CD8-positive, alpha-beta memory T cell (primary cell): Measurements from ENCODE around the gene DPP6. TPM values are rescaled to one million over a fixed set of nuclear protein-coding genes. Genes with fewer than 3 reads are reported as not detected.

ENCODE experiments used
- CTCF ChIA-PET: fragments of 350-600 bp; sonication (Branson Sonifier 250); formaldehyde crosslinking; loops from one replicate; lab custom pipeline; 2021; ENCODE audit warnings: antibody characterized with exemption; lab: Charles Lee
- POLR2A ChIA-PET: fragments of 350-600 bp; sonication (Branson Sonifier 250); formaldehyde crosslinking; loops from one replicate; lab custom pipeline; 2021; ENCODE audit warnings: antibody characterized with exemption; lab: Charles Lee
- DNase-seq, 5 donors: peaks; one replicate each; pipeline versions ENCODE4 v3.0.0 to v3.0.0-alpha.2; 2020 to 2022; ENCODE audit warnings: mixed read lengths in 1 of 5
- H3K27ac ChIP-seq: one replicate; pipeline ENCODE4 v1.7.0; 2013; ENCODE audit warnings: low read depth, mild to moderate bottlenecking, low read length, moderate library complexity
- H3K27me3 ChIP-seq: 2 replicates; pipeline ENCODE4 v1.7.0; 2013; ENCODE audit warnings: low read length, mild to moderate bottlenecking; ENCODE audit not compliant: insufficient read depth, poor library complexity, severe bottlenecking
- H3K36me3 ChIP-seq: 2 replicates; pipeline ENCODE4 v1.7.0; 2013; ENCODE audit warnings: mild to moderate bottlenecking, low read length, moderate library complexity; ENCODE audit not compliant: insufficient read depth
- H3K4me1 ChIP-seq: 2 replicates; pipeline ENCODE4 v1.7.0; 2013; ENCODE audit warnings: mild to moderate bottlenecking, low read length, moderate library complexity; ENCODE audit not compliant: insufficient read depth
- H3K4me3 ChIP-seq: 2 replicates; pipeline ENCODE4 v1.7.0; 2013; ENCODE audit warnings: mild to moderate bottlenecking, low read length
- H3K9me3 ChIP-seq: 2 replicates; pipeline ENCODE4 v1.7.0; 2013; ENCODE audit warnings: mild to moderate bottlenecking, low read length
- H3K27ac Mint-ChIP-seq, 8 donors: one replicate each; pipeline ENCODE4 v1.8.0; 2020 to 2021; ENCODE audit warnings: mixed read lengths in 8 of 8, mild to moderate bottlenecking in 6 of 8, inconsistent platforms in 3 of 8, moderate library complexity in 3 of 8
- H3K27me3 Mint-ChIP-seq, 2 donors: one replicate each; pipeline ENCODE4 v1.8.0; 2020 to 2021; ENCODE audit warnings: mixed read lengths in 2 of 2, mild to moderate bottlenecking in 1 of 2, moderate library complexity in 1 of 2
- H3K36me3 Mint-ChIP-seq, 3 donors: one replicate each; pipeline ENCODE4 v1.8.0; 2020 to 2021; ENCODE audit warnings: mixed read lengths in 3 of 3, inconsistent platforms in 1 of 3, mild to moderate bottlenecking in 1 of 3
- H3K4me1 Mint-ChIP-seq, 3 donors: one replicate each; pipeline ENCODE4 v1.8.0; 2020 to 2021; ENCODE audit warnings: mixed read lengths in 3 of 3, inconsistent platforms in 1 of 3, mild to moderate bottlenecking in 1 of 3
- H3K4me3 Mint-ChIP-seq, 7 donors: one replicate each; pipeline ENCODE4 v1.8.0; 2020 to 2021; ENCODE audit warnings: mixed read lengths in 7 of 7, mild to moderate bottlenecking in 6 of 7, moderate library complexity in 4 of 7, inconsistent platforms in 2 of 7
- H3K9me3 Mint-ChIP-seq, 5 donors: one replicate each; pipeline ENCODE4 v1.8.0; 2020 to 2022; ENCODE audit warnings: mixed read lengths in 5 of 5, mild to moderate bottlenecking in 3 of 5, moderate library complexity in 2 of 5, inconsistent platforms in 1 of 5
- polyA plus RNA-seq: library from polyadenylated mRNA; unstranded; fragments of 300-500 nt; fragmentation: Illumina TruSeq; gene quantifications from one replicate; pipeline ENCODE4 v1.2.3, GENCODE V29; 2021
- total RNA-seq, 2 experiments: library from RNA; stranded (reverse); gene quantifications; one replicate each; pipeline ENCODE4 v1.2.3, GENCODE V29; 2021

Gene DPP6
- total and polyA plus RNA-seq, 3 experiments from 2014 or later = not detected

DNA sequence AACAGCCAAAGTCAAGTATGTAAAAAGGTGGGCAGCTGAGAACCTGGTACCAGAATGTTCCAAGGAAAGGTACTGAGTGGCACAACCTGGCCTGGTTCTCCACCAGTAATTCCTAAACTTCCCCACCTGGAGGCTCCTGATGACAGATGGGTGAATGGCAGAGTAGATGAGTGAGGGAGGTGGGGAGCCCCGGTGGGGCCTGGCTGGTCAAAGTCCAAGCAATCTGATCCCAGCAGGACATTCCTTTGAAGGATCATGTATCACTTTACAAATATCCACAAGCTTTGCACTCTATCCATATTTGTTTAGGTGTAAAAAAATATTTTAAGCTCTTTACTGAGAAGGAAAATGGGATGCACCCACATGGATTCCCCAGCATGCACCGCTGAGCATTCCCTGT is 250.2 kb downstream of the DPP6 start:
- Histone ChIP-seq H3K27ac (no peak overlapping the region), H3K36me3 (no peaks in the 10 kb centered on the region), H3K4me3 (no peak overlapping the region), H3K27me3 (no peaks in the 10 kb centered on the region), H3K4me1 (no peaks in the 10 kb centered on the region), H3K9me3 (no peaks in the 10 kb centered on the region)
- Mint-ChIP-seq H3K4me1 (no peaks in the 10 kb centered on the region), H3K27ac (no peak overlapping the region), H3K27me3 (peaks cover 0 to 4% of the 10 kb centered on the region in 2 donors), H3K36me3 (no peaks in the 10 kb centered on the region), H3K4me3 (no peak overlapping the region), H3K9me3 (peaks cover 0 to 12% (median 3%) of the 10 kb centered on the region in 5 donors)
- ChIA-PET POLR2A (no interaction called here), CTCF (no interaction called here)
- DNase-seq = no peak

GRCh38 chr7:154304231-154304630 is 252.0 kb downstream of the DPP6 start:
- Mint-ChIP-seq H3K9me3 (peaks cover 0 to 12% (median 3%) of the 10 kb centered on the region in 5 donors), H3K27me3 (peaks cover 0 to 4% of the 10 kb centered on the region in 2 donors), H3K27ac (no peak overlapping the region), H3K4me3 (no peak overlapping the region), H3K4me1 (no peaks in the 10 kb centered on the region), H3K36me3 (no peaks in the 10 kb centered on the region)
- no peak overlapping the region for H3K4me3 ChIP-seq
- no peaks in the 10 kb centered on the region for H3K9me3 ChIP-seq
- H3K27me3 ChIP-seq = no peaks in the 10 kb centered on the region
- ChIA-PET POLR2A (no interaction called here), CTCF (no interaction called here)
- no peaks in the 10 kb centered on the region for H3K4me1 ChIP-seq
- DNase-seq = no peak
- no peak overlapping the region for H3K27ac ChIP-seq
- no peaks in the 10 kb centered on the region for H3K36me3 ChIP-seq

DNA sequence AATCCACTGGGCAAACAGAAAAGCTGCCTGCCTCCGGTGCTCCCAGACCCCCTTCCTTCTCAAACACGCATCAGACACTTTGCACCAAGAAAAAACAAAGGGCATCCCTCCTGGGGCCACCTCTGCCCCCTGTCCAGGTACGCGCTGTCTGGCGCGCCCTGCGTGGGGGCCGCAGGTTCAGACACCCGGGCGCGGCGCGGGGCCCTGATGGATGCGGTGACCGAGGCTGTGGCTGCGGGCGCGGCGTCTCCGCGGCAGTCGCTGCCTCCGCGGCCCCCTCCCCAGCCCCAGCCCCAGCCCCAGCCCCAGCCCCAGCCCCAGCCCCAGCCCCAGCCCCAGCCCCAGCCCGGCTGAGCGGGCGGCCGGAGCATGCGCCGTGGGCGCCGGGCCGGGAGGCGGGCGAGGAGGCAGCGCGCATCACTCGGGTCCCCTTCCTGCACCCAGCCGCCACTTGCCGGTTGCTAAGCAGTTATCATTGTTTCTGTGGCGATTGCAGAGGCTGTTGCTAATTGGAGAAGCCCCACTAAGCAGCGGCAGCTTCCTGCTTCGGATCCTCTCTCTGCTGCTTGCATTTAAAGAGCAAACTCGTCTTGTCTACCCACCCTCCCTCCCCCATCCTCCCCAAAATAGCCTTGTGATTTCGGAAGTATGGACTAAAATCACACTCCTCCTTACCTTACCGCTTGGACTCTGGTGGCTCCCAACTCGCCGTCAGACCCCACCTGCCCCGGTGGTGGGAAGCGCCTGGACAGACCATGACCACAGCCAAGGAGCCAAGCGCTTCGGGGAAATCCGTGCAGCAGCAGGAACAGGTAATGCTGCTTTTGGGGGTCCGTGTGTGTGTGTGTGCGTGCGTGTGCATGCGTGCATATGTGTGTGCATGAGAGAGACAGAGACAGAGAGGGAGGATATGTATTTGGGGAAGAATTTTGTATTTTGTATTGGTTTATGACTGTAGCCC is 252.8 kb downstream of the DPP6 start:
- ChIA-PET CTCF (no interaction called here), POLR2A (no interaction called here)
- H3K27me3 Mint-ChIP-seq = peaks cover 0 to 4% of the 10 kb centered on the region in 2 donors
- no peak overlapping the region for H3K27ac Mint-ChIP-seq
- H3K36me3 ChIP-seq = no peaks in the 10 kb centered on the region
- no peak for DNase-seq
- no peaks in the 10 kb centered on the region for H3K27me3 ChIP-seq
- H3K4me3 Mint-ChIP-seq = no peak overlapping the region
- H3K27ac ChIP-seq = no peak overlapping the region
- H3K4me1 ChIP-seq = no peaks in the 10 kb centered on the region
- H3K9me3 Mint-ChIP-seq = peaks cover 0 to 14% (median 3%) of the 10 kb centered on the region in 5 donors
- H3K4me3 ChIP-seq = no peak overlapping the region
- no peaks in the 10 kb centered on the region for H3K36me3 Mint-ChIP-seq
- no peaks in the 10 kb centered on the region for H3K9me3 ChIP-seq
- no peaks in the 10 kb centered on the region for H3K4me1 Mint-ChIP-seq

DNA sequence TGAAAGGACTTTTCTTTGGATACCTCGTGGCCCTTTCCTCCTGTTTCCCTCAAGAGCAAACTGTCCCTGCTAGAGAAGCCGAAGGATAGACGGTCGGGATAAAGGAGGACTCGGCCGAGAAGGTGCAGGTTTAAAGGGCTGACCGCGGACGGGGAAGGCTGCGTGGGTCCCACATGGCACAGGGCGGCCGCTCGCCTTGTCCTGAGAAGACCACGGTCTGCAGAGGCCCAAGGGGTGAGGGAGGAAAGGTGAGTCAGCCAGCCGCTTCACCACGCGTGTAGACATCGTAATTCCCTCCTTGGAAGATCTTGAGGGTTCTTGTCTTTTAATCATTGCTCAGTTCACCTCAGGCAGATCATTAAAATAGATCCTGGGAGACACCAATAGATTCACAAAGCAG is 253.8 kb downstream of the DPP6 start:
- ChIA-PET CTCF (no interaction called here), POLR2A (no interaction called here)
- Histone ChIP-seq H3K9me3 (no peaks in the 10 kb centered on the region), H3K4me1 (no peaks in the 10 kb centered on the region), H3K27ac (no peak overlapping the region), H3K27me3 (no peaks in the 10 kb centered on the region), H3K36me3 (no peaks in the 10 kb centered on the region), H3K4me3 (no peak overlapping the region)
- Mint-ChIP-seq H3K4me1 (no peaks in the 10 kb centered on the region), H3K9me3 (peaks cover 0 to 17% (median 3%) of the 10 kb centered on the region in 5 donors), H3K27ac (peak overlapping the region in 1 of 8 donors; percentile 43), H3K36me3 (no peaks in the 10 kb centered on the region), H3K4me3 (no peak overlapping the region), H3K27me3 (peaks cover 0 to 4% of the 10 kb centered on the region in 2 donors)
- no peak for DNase-seq

DNA sequence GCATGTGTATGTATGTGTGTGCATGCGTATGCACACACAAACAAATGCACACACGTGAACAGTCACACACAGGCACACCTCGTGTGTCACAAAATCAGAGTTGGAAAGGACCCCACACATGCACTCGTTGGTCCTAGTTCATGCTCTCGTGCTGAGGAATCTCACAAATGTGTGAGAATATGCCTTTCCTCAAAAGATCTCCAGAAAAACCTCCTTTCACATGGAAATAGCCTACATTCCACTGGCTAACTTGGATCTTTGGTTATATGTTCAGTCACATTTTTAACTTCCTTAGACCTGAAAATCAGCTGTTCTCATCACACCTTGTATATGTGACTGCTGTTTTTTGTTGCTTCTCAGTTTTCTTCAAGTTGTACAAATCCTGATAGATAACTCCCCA is 256.7 kb downstream of the DPP6 start:
- H3K27me3 Mint-ChIP-seq = peaks cover 0 to 4% of the 10 kb centered on the region in 2 donors
- Histone ChIP-seq H3K27ac (no peak overlapping the region), H3K27me3 (no peaks in the 10 kb centered on the region), H3K4me1 (no peaks in the 10 kb centered on the region), H3K4me3 (no peak overlapping the region), H3K36me3 (no peaks in the 10 kb centered on the region), H3K9me3 (no peaks in the 10 kb centered on the region)
- peaks cover 0 to 16% (median 5%) of the 10 kb centered on the region in 5 donors for H3K9me3 Mint-ChIP-seq
- no peaks in the 10 kb centered on the region for H3K4me1 Mint-ChIP-seq
- H3K27ac Mint-ChIP-seq = no peak overlapping the region
- H3K36me3 Mint-ChIP-seq = no peaks in the 10 kb centered on the region
- no peak overlapping the region for H3K4me3 Mint-ChIP-seq
- no peak for DNase-seq
- ChIA-PET CTCF (no interaction called here), POLR2A (no interaction called here)

GRCh38 chr7:154310114-154310513 is 257.9 kb downstream of the DPP6 start:
- Mint-ChIP-seq H3K27ac (no peak overlapping the region), H3K27me3 (no peaks in the 10 kb centered on the region), H3K4me3 (peak overlapping the region in 1 of 7 donors; percentile 74), H3K9me3 (peaks cover 0 to 12% (median 5%) of the 10 kb centered on the region in 5 donors), H3K36me3 (no peaks in the 10 kb centered on the region), H3K4me1 (no peaks in the 10 kb centered on the region)
- no peaks in the 10 kb centered on the region for H3K27me3 ChIP-seq
- ChIA-PET CTCF (no interaction called here), POLR2A (no interaction called here)
- no peaks in the 10 kb centered on the region for H3K9me3 ChIP-seq
- H3K36me3 ChIP-seq = no peaks in the 10 kb centered on the region
- H3K4me1 ChIP-seq = no peaks in the 10 kb centered on the region
- DNase-seq = no peak
- H3K4me3 ChIP-seq = no peak overlapping the region
- no peak overlapping the region for H3K27ac ChIP-seq

DNA sequence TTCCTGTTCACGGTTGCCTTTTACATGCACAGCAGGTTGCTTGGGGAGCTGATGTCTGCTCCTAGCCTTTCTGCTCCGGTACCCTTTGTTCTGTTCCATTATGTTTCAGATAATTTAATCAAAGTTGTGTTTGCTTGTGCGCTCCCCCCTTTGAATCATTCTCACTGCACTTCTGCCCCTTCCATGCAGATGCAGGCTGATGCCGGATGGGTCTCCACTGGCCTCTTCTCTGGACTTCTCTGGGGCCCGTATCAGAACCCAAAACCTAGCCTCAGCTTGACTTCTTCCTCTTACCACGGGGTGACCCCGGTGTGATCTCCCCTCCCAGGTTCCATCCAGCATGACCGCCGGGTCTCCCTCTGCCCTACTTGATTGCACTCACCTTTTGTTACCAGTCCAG is 272.0 kb downstream of the DPP6 start:
- H3K36me3 ChIP-seq = no peaks in the 10 kb centered on the region
- Mint-ChIP-seq H3K9me3 (peaks cover 0 to 6% (median 3%) of the 10 kb centered on the region in 5 donors), H3K27me3 (no peaks in the 10 kb centered on the region), H3K36me3 (no peaks in the 10 kb centered on the region), H3K27ac (no peak overlapping the region), H3K4me1 (no peaks in the 10 kb centered on the region), H3K4me3 (no peak overlapping the region)
- DNase-seq = no peak
- H3K27me3 ChIP-seq = no peaks in the 10 kb centered on the region
- H3K27ac ChIP-seq = no peak overlapping the region
- H3K9me3 ChIP-seq = no peaks in the 10 kb centered on the region
- POLR2A ChIA-PET = no interaction called here
- CTCF ChIA-PET = no interaction called here
- H3K4me3 ChIP-seq = no peak overlapping the region
- no peaks in the 10 kb centered on the region for H3K4me1 ChIP-seq

DNA sequence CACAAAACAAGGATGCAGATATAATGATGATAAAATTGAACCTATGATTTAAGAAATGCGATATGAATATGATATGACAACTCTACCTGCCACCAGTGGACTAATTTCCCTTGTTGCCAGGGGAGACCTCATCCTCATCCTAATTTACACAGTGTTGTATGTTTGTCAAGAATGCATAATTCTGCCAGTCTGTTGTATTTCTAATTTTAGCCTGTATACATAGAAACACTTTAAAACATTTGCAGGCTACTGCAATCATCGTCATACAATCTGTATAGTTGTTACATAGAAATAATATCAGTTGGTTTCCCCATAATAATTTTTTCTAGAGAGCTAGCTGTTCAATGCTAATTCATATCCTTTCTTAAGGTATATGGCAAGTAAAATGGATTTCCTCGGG is 274.2 kb downstream of the DPP6 start:
- H3K27me3 Mint-ChIP-seq = no peaks in the 10 kb centered on the region
- H3K4me1 Mint-ChIP-seq = no peaks in the 10 kb centered on the region
- no peak for DNase-seq
- H3K36me3 ChIP-seq = no peaks in the 10 kb centered on the region
- H3K4me1 ChIP-seq = no peaks in the 10 kb centered on the region
- no peak overlapping the region for H3K27ac ChIP-seq
- no peaks in the 10 kb centered on the region for H3K36me3 Mint-ChIP-seq
- no peaks in the 10 kb centered on the region for H3K27me3 ChIP-seq
- H3K4me3 Mint-ChIP-seq = no peak overlapping the region
- ChIA-PET POLR2A (no interaction called here), CTCF (no interaction called here)
- no peak overlapping the region for H3K4me3 ChIP-seq
- no peak overlapping the region for H3K27ac Mint-ChIP-seq
- H3K9me3 ChIP-seq = no peaks in the 10 kb centered on the region
- H3K9me3 Mint-ChIP-seq = peaks cover 2 to 7% (median 3%) of the 10 kb centered on the region in 5 donors
